Ovary (tissue), 9 donors: Measurements from ENCODE around the gene TPM4. TPM values are rescaled to one million over a fixed set of nuclear protein-coding genes. Genes with fewer than 3 reads are reported as not detected.
"Not testable (repeated sequence)": the region's sequence is repeated elsewhere in the genome, so short reads cannot be mapped to it uniquely, and the experiment has no call there.

Experiments used
- DNase-seq, 5 donors: peaks; one replicate each; pipeline ENCODE4 v3.0.0-alpha.2; 2019 to 2020
- H3K27ac ChIP-seq, 2 donors: fragments of 200-600 bp; one replicate each; pipeline versions ENCODE4 v1.5.1 to v1.8.0; 2019 to 2022
- H3K27me3 ChIP-seq: fragments of 200-600 bp; one replicate; pipeline ENCODE4 v1.8.0; 2022
- H3K36me3 ChIP-seq: fragments of 200-600 bp; sonication (generic); one replicate; pipeline ENCODE4 v1.5.1; 2019
- H3K4me1 ChIP-seq: one replicate; pipeline ENCODE4 v1.8.1; 2013; ENCODE audit warnings: mild to moderate bottlenecking, moderate library complexity; ENCODE audit not compliant: insufficient read depth
- H3K4me3 ChIP-seq: fragments of 200-600 bp; sonication (generic); one replicate; pipeline ENCODE4 v1.5.1; 2017
- H3K9me3 ChIP-seq, 2 donors: fragments of 200-600 bp in 1 of 2; sonication (generic) in 1 of 2; one replicate each; pipeline versions ENCODE4 v1.5.1 to v1.8.1; 2013 to 2019; ENCODE audit warnings: mild to moderate bottlenecking in 1 of 2, moderate library complexity in 1 of 2
- EP300 ChIP-seq: sonication (generic); formaldehyde crosslinking; IDR thresholded peaks from one replicate; pipeline ENCODE4 v1.6.1; 2017; ENCODE audit warnings: antibody characterized with exemption
- POLR2A ChIP-seq: fragments of 450-650 bp; IDR thresholded peaks from one replicate; pipeline ENCODE4 v1.6.1; 2017; ENCODE audit warnings: antibody characterized with exemption, mild to moderate bottlenecking, moderate library complexity
- WGBS, 3 donors: extraction: QIAGEN DNeasy Blood & Tissue Kit in 1 of 3; methylation state at CpG; one replicate each; pipeline versions ENCODE4 v1.1.5 to v1.1.7; 2013 to 2017; 5-methylcytosine and 5-hydroxymethylcytosine counted together
- intact Hi-C, 4 donors: fragments of 100-400 bp; cut with DNase I; formaldehyde crosslinking; loops; one replicate each; pipeline versions ENCODE4 v1.11.0 to v1.15.1; 2022 to 2023
- polyA plus RNA-seq, 2 donors: library from polyadenylated mRNA; stranded (reverse); fragments of 200-250 nt in 1 of 2; fragments of 350-450 nt in 1 of 2; fragmentation: Illumina TruSeq in 1 of 2; extraction: RNeasy Lipid Tissue Mini Kit (QIAGEN cat#74804) in 1 of 2; gene quantifications; one replicate each; pipeline ENCODE4 v1.2.3, GENCODE V29; 2013 to 2014
- total RNA-seq, 7 donors: library from RNA; depleted of rRNA in 2 of 7; stranded (reverse); fragments of >200 nt in 2 of 7; fragmentation: NEBNext Ultra II Directional in 3 of 7; extraction: Animal tissue kit (Norgen Biotek cat#: 25700) in 3 of 7; gene quantifications; one replicate each; pipeline versions ENCODE4 v1.1.0 to v1.2.4, GENCODE V29; 2016 to 2023
- TF ChIP-seq, protein P1 (sequence below), 3 donors: fragments of 450-650 bp in 2 of 3; fragments of 200-600 bp in 1 of 3; IDR thresholded peaks; one replicate each; pipeline versions ENCODE4 v1.5.1 to v1.8.0; 2016 to 2022; ENCODE audit warnings: antibody characterized with exemption in 3 of 3, mild to moderate bottlenecking in 1 of 3
- donor health status: DM: no; HTN: no; CAD: no; lungs with moderate emphysema.
- donor health status: DM: no; HTN: no; CAD: no.
- donor health status: Bipolar disorder and iron deficiency.
- donor health status: DM: yes; HTN: yes; CAD: no.
- donor health status: DM: no; HTN: no; CAD: no.
- donor health status: DM: yes; HTN: yes; CAD: no.

TPM4 gene
- total and polyA plus RNA-seq, 9 donors, result 286 to 664 (median 554) TPM

- peaks cover 5% of the 10 kb centered on the region for H3K4me1 ChIP-seq
- H3K4me3 ChIP-seq, result no peak overlapping the region
- intact Hi-C loops, result no loop called here
- WGBS, 3 donors, result 55 to 61% (median 61%) methylated on average over 6 of the region's 6 CpGs
- H3K36me3 ChIP-seq, result no peaks in the 10 kb centered on the region
- H3K27ac ChIP-seq, result no peak overlapping the region
- no peaks in the 10 kb centered on the region for H3K9me3 ChIP-seq
- no peak for TF ChIP-seq EP300
- TF ChIP-seq, protein P1, sequence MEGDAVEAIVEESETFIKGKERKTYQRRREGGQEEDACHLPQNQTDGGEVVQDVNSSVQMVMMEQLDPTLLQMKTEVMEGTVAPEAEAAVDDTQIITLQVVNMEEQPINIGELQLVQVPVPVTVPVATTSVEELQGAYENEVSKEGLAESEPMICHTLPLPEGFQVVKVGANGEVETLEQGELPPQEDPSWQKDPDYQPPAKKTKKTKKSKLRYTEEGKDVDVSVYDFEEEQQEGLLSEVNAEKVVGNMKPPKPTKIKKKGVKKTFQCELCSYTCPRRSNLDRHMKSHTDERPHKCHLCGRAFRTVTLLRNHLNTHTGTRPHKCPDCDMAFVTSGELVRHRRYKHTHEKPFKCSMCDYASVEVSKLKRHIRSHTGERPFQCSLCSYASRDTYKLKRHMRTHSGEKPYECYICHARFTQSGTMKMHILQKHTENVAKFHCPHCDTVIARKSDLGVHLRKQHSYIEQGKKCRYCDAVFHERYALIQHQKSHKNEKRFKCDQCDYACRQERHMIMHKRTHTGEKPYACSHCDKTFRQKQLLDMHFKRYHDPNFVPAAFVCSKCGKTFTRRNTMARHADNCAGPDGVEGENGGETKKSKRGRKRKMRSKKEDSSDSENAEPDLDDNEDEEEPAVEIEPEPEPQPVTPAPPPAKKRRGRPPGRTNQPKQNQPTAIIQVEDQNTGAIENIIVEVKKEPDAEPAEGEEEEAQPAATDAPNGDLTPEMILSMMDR (IDR thresholded peaks at IDR 0.05), result no peak
- no peak for TF ChIP-seq POLR2A
- no peaks in the 10 kb centered on the region for H3K27me3 ChIP-seq
- no peak for DNase-seq
These were observed 8.8 kb downstream of the TPM4 start for GRCh38 chr19:16085115-16085514.

DNA sequence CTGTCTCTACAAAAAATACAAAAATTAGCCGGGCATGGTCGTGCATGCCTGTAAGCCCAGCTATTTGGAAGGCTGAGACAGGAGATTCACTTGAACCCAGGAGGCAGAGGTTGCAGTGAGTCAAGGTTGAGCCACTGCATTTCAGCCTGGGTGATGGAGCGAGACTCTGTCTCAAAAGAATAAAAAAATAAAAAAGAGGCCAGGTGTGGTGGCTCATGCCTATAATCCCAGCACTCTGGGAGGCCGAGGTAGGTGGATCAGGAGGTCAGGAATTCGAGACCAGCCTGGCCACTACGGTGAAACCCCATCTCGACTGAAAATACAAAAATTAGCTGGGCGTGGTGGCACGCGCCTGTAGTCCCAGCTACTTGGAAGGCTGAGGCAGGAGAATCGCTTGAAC, 11.1 kb downstream of the TPM4 start:
- H3K27me3 ChIP-seq, intact Hi-C loops, DNase-seq, H3K9me3 ChIP-seq, H3K4me3 ChIP-seq, H3K27ac ChIP-seq, H3K36me3 ChIP-seq, H3K4me1 ChIP-seq: not testable (repeated sequence)
- WGBS, 3 donors, result 68 to 83% (median 76%) methylated on average over 11 of the region's 11 CpGs

- no peak for DNase-seq
- H3K4me3 ChIP-seq, result no peak overlapping the region
- H3K27ac ChIP-seq, result peak overlapping the region in 1 of 2 donors; percentile 23
- no peaks in the 10 kb centered on the region for H3K36me3 ChIP-seq
- intact Hi-C loops, result no loop called here
- 49 to 53% (median 51%) methylated on average over 12 of the region's 12 CpGs for WGBS, 3 donors
- no peaks in the 10 kb centered on the region for H3K4me1 ChIP-seq
- no peaks in the 10 kb centered on the region for H3K27me3 ChIP-seq
- TF ChIP-seq, protein P1 (IDR thresholded peaks at IDR 0.05), result no peak
- no peak for TF ChIP-seq POLR2A
- no peaks in the 10 kb centered on the region for H3K9me3 ChIP-seq
These were observed 11.6 kb downstream of the TPM4 start for GRCh38 chr19:16087940-16088339.

- 19 to 31% (median 21%) methylated on average over 17 of the region's 17 CpGs for WGBS, 3 donors
- no peak overlapping the region for H3K4me3 ChIP-seq
- H3K4me1 ChIP-seq, result no peaks in the 10 kb centered on the region
- DNase-seq, result no peak
- H3K27ac ChIP-seq, result no peak overlapping the region
- TF ChIP-seq, protein P1 (IDR thresholded peaks at IDR 0.05), result no peak
- TF ChIP-seq POLR2A (no peak), EP300 (no peak)
- no peaks in the 10 kb centered on the region for H3K36me3 ChIP-seq
- intact Hi-C loops, result no loop called here
- no peaks in the 10 kb centered on the region for H3K27me3 ChIP-seq
- no peaks in the 10 kb centered on the region for H3K9me3 ChIP-seq
These were observed 12.2 kb downstream of the TPM4 start for GRCh38 chr19:16088351-16089009.

GRCh38 chr19:16089010-16089846, 12.9 kb downstream of the TPM4 start:
- no peaks in the 10 kb centered on the region for H3K4me1 ChIP-seq
- intact Hi-C loops, result no loop called here

More at GRCh38 chr19:16089010-16089846, 12.9 kb downstream of the TPM4 start:
- Histone ChIP-seq H3K27me3 (no peaks in the 10 kb centered on the region), H3K36me3 (no peaks in the 10 kb centered on the region), H3K27ac (peak overlapping the region in 1 of 2 donors; percentile 1), H3K4me3 (no peak overlapping the region), H3K9me3 (no peaks in the 10 kb centered on the region)
- 22 to 38% (median 29%) methylated on average over 10 of the region's 10 CpGs for WGBS, 3 donors
- TF ChIP-seq POLR2A (no peak), EP300 (no peak)
- TF ChIP-seq, protein P1 (IDR thresholded peaks at IDR 0.05), result no peak
- no peak for DNase-seq
